A549 (cell line): Measurements from ENCODE around the gene C2CD3.

Source experiments
- CTCF ChIP-seq: fragments of >200 bp; sonication (Bioruptor Twin); formaldehyde crosslinking; IDR thresholded peaks from 3 replicates; pipeline ENCODE4 v1.5.1; 2016
- MAFK ChIP-seq: fragments of 450-650 bp; IDR thresholded peaks from 2 replicates; pipeline ENCODE4 v1.6.1; 2014; ENCODE audit not compliant: partially characterized antibody
- POLR2A ChIP-seq: IDR thresholded peaks from 2 replicates; pipeline ENCODE4 v1.6.1; 2012; ENCODE audit warnings: mild to moderate bottlenecking, low read length

DNA sequence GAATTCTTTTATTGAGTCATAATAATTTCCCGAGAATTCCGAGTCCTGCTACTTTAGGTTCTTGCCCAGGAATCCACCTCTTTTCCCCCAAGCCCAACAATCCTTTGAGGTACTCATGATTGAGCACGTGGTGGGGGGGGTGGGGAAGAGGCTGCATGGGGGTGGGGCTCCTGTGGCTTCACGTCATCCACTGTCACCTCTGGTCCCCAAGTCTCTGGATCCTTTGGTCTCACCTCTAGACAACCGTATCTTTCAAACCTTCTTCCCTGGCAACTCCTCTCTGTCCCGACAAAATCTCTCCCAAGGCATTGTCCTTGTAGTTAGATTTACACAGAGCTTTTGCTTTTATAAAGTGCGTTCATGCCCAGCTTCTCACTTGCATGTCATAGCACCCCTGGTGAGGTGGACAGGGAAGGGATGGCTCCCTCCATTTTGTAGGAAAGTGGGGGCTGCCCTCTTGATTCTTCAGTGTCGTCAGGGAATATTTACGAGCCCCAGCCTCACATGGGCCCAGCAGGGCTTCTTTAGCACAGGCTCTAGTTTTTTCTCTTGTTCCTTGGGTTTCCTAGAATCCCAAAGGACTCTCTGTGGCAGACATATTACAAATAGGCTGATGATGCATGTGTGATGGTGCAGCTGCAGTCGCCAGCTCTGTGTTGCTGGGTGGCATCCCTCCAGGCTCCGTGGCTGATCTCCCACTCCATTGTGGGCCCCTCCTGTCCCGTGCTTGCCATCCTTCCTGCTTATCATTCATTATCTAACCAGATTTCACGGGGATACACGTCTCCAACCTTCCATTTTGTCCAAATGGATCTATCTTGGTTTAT, 170.3 kb downstream of the C2CD3 start:
- TF ChIP-seq POLR2A, result no peak
- no peak for TF ChIP-seq CTCF
- no peak for TF ChIP-seq MAFK
